ENCODE results near the gene OAS3.

The OAS3 gene

DNA sequence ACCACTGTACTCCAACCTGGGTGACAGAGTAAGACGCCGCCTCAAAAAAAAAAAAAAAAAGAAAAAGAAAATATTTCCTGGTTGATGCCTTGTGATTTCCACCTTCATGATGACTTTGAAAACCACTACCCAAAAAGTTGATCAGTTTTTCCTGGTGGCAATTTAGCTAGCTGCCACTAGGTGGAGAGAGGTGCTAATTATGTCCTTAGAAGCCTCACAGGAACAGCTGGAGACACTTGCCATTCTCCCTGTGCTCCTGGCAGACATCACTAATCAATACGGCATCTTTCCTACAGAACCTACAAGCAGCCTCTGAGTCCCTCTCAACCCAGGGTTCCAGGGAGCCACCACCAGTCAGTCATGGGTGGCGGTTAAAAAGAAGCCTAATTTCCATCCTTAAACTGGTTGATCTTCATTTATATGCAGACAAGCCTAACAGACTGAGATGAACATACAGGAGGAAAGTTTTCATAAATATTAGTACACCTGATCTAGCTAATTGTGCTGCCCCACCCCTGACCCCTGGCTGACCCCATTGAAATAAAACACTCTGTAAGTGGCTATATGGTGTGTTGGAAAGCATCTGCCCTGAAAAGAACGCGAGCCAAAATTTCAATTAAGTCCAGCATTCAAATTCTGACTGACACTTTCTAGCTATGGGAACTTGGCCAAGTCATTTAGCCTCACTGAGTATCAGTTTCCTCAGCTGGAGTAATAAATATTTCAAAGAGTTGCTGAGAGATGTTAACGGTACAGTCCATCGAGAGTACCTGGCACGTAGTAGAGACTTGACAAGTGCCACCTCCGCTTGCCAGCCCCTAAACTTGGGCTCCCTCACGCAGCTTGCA, 37.8 kb upstream of the OAS3 start:
- Histone ChIP-seq H3K4me3 (ENCODE audit: low read depth, low read length) (no peak overlapping the region), H3K36me3 (ENCODE audit: control insufficient read depth in 2 of 2, insufficient read depth in 1 of 2, low read length in 2 of 2) (no peaks in the 10 kb centered on the region), H3K9me3 (ENCODE audit: control insufficient read depth, insufficient read depth, low read depth, low read length) (no peaks in the 10 kb centered on the region), H3K4me1 (ENCODE audit: control insufficient read depth, insufficient read depth, low read length) (no peaks in the 10 kb centered on the region), H3K27ac (ENCODE audit: extremely low read depth, low read depth, low read length) (no peak overlapping the region)
- TF ChIP-seq ZFHX2 (tag by site-specific recombination; conservative IDR thresholded peaks at IDR 0.05) (no peak), MZF1 (tag by site-specific recombination; IDR thresholded peaks at IDR 0.05; ENCODE audit: borderline replicate concordance) (no peak), ZNF23 (tag by site-specific recombination; IDR thresholded peaks at IDR 0.05; ENCODE audit: borderline replicate concordance) (peak; percentile 91; the same call in 1 of the 2 replicates), ZBTB8A (tag by site-specific recombination; IDR thresholded peaks at IDR 0.05) (no peak), ZNF654 (tag by site-specific recombination; IDR thresholded peaks at IDR 0.05; ENCODE audit: low read depth) (peak; percentile 49), ZNF830 (tag by site-specific recombination; IDR thresholded peaks at IDR 0.05; ENCODE audit: low read depth) (no peak), ZNF311 (tag by site-specific recombination; IDR thresholded peaks at IDR 0.05; ENCODE audit: borderline replicate concordance) (no peak), YY2 (tag by site-specific recombination; IDR thresholded peaks at IDR 0.05) (no peak), ZBTB17 (tag by site-specific recombination; IDR thresholded peaks at IDR 0.05) (peak; percentile 84), SETDB1 (IDR thresholded peaks at IDR 0.05; ENCODE audit: insufficient read length, low read length) (peak; percentile 26)
- TF ChIP-seq, protein P1, sequence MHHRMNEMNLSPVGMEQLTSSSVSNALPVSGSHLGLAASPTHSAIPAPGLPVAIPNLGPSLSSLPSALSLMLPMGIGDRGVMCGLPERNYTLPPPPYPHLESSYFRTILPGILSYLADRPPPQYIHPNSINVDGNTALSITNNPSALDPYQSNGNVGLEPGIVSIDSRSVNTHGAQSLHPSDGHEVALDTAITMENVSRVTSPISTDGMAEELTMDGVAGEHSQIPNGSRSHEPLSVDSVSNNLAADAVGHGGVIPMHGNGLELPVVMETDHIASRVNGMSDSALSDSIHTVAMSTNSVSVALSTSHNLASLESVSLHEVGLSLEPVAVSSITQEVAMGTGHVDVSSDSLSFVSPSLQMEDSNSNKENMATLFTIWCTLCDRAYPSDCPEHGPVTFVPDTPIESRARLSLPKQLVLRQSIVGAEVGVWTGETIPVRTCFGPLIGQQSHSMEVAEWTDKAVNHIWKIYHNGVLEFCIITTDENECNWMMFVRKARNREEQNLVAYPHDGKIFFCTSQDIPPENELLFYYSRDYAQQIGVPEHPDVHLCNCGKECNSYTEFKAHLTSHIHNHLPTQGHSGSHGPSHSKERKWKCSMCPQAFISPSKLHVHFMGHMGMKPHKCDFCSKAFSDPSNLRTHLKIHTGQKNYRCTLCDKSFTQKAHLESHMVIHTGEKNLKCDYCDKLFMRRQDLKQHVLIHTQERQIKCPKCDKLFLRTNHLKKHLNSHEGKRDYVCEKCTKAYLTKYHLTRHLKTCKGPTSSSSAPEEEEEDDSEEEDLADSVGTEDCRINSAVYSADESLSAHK (tag by site-specific recombination; IDR thresholded peaks at IDR 0.05): no peak
- TF ChIP-seq, protein P2, sequence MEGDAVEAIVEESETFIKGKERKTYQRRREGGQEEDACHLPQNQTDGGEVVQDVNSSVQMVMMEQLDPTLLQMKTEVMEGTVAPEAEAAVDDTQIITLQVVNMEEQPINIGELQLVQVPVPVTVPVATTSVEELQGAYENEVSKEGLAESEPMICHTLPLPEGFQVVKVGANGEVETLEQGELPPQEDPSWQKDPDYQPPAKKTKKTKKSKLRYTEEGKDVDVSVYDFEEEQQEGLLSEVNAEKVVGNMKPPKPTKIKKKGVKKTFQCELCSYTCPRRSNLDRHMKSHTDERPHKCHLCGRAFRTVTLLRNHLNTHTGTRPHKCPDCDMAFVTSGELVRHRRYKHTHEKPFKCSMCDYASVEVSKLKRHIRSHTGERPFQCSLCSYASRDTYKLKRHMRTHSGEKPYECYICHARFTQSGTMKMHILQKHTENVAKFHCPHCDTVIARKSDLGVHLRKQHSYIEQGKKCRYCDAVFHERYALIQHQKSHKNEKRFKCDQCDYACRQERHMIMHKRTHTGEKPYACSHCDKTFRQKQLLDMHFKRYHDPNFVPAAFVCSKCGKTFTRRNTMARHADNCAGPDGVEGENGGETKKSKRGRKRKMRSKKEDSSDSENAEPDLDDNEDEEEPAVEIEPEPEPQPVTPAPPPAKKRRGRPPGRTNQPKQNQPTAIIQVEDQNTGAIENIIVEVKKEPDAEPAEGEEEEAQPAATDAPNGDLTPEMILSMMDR (tag by site-specific recombination; IDR thresholded peaks at IDR 0.05): peak; percentile 32; the same call in 1 of the 2 replicates
- TF ChIP-seq, protein P3, sequence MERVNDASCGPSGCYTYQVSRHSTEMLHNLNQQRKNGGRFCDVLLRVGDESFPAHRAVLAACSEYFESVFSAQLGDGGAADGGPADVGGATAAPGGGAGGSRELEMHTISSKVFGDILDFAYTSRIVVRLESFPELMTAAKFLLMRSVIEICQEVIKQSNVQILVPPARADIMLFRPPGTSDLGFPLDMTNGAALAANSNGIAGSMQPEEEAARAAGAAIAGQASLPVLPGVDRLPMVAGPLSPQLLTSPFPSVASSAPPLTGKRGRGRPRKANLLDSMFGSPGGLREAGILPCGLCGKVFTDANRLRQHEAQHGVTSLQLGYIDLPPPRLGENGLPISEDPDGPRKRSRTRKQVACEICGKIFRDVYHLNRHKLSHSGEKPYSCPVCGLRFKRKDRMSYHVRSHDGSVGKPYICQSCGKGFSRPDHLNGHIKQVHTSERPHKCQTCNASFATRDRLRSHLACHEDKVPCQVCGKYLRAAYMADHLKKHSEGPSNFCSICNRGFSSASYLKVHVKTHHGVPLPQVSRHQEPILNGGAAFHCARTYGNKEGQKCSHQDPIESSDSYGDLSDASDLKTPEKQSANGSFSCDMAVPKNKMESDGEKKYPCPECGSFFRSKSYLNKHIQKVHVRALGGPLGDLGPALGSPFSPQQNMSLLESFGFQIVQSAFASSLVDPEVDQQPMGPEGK (tag by site-specific recombination; IDR thresholded peaks at IDR 0.05): no peak
- TF ChIP-seq, protein P4, sequence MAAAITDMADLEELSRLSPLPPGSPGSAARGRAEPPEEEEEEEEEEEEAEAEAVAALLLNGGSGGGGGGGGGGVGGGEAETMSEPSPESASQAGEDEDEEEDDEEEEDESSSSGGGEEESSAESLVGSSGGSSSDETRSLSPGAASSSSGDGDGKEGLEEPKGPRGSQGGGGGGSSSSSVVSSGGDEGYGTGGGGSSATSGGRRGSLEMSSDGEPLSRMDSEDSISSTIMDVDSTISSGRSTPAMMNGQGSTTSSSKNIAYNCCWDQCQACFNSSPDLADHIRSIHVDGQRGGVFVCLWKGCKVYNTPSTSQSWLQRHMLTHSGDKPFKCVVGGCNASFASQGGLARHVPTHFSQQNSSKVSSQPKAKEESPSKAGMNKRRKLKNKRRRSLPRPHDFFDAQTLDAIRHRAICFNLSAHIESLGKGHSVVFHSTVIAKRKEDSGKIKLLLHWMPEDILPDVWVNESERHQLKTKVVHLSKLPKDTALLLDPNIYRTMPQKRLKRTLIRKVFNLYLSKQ (tag by site-specific recombination; IDR thresholded peaks at IDR 0.05; ENCODE audit: borderline replicate concordance): no peak
- TF ChIP-seq, protein P5, sequence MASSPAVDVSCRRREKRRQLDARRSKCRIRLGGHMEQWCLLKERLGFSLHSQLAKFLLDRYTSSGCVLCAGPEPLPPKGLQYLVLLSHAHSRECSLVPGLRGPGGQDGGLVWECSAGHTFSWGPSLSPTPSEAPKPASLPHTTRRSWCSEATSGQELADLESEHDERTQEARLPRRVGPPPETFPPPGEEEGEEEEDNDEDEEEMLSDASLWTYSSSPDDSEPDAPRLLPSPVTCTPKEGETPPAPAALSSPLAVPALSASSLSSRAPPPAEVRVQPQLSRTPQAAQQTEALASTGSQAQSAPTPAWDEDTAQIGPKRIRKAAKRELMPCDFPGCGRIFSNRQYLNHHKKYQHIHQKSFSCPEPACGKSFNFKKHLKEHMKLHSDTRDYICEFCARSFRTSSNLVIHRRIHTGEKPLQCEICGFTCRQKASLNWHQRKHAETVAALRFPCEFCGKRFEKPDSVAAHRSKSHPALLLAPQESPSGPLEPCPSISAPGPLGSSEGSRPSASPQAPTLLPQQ (tag by site-specific recombination; IDR thresholded peaks at IDR 0.05): no peak
- CTCF ChIA-PET: interaction anchor here (0.6 to 1.5 kb wide), 11 partner anchors 11 to 252 kb away, joined by 3 to 5 read pairs (median 3); no protein-coding TSS in a partner anchor
- POLR2A ChIA-PET: no interaction called here
